ENCODE results near the gene DLEC1. TPM values are rescaled to one million over a fixed set of nuclear protein-coding genes. Genes with fewer than 3 reads are reported as not detected.
A peak's percentile ranks its signal among the peaks of the same experiment; 100 is the strongest.
"Not testable (repeated sequence)": the region's sequence is repeated elsewhere in the genome, so short reads cannot be mapped to it uniquely, and the experiment has no call there.

DLEC1 gene
- total RNA-seq, 1 donor from 2014 or later, result 0.24 TPM

DNA sequence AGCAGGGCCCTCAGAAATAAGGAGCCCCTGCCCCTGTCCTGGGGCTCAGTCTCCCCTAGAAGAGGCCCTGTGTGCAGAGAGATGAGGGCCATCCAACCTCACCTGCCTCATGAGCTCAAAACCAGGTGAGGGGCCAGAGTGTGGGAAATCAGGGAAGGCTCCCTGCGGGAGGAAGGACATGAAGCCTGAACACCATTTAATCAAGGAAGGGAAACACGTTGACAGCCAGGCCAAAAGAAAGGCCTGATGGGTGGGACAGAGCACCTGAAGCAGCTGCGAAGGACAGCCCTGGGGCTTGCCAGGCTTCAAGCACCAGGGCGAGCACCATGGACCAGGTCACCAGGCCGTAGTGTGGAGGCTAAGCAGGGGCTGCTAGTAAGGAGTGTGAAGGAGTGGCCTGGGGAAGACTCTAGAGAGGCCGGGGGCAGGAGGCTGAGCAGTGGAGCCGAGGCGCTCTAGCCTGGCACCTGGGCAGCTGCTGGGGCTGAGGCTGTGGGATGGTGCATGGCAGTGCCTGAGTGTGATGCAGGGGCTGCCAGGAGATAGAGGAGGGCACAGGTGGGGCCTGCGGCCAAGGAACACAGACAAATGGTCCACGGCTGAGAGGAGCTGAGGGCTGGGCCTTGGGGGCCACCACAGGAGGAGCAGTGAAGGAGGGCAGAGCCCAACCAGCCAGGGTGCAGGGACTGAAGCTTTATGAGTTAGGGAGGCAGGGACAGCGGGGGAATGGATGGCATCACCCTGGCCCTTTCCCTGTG is 81.9 kb downstream of the DLEC1 start:
- no peak for DNase-seq (ENCODE audit: low spot score)

DNA sequence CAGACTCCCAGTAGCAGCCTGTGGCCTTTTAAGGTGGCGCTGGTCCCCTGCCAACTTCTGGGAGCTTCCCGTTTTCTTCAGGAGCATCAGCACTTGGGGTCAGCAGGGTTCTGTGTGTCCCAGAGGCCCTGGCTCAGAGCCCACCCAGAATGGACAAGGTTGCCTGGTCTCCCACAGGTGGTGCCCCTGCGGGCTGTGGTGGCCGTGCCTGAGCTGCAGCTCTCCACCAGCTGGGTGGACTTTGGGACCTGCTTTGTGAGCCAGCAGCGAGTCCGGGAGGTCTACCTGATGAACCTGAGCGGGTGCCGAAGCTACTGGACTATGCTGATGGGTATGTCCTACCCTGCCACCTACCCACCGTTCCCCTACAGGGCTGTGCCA is 82.4 kb downstream of the DLEC1 start:
- DNase-seq (ENCODE audit: low spot score), result no peak

DNA sequence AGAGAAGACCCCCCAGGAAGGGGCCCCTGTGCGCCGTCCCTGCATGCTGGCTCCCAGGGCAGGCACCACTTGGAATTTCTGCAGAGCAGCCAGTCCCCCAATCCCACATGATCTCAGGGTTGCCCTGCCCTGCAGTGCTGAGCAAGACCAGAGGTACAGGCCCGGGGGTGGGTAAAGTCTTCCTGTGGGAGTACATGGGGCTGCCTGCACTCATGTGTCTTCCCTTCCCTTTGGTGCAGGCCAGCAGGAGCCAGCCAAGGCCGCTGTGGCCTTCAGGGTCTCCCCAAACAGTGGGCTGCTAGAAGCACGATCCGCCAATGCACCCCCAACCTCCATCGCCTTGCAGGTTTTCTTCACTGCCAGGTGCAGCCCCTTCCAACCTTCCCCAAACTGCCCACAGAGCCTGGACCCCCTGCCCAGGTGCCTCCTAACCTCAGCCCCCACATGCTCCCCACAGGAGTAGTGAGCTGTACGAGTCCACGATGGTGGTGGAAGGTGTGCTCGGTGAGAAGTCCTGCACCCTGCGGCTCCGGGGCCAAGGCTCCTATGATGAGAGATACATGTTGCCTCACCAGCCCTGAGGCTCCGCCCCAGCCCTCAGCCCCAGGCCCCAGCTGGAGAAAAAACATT is 82.9 kb downstream of the DLEC1 start:
- DNase-seq (ENCODE audit: low spot score), result no peak

DNA sequence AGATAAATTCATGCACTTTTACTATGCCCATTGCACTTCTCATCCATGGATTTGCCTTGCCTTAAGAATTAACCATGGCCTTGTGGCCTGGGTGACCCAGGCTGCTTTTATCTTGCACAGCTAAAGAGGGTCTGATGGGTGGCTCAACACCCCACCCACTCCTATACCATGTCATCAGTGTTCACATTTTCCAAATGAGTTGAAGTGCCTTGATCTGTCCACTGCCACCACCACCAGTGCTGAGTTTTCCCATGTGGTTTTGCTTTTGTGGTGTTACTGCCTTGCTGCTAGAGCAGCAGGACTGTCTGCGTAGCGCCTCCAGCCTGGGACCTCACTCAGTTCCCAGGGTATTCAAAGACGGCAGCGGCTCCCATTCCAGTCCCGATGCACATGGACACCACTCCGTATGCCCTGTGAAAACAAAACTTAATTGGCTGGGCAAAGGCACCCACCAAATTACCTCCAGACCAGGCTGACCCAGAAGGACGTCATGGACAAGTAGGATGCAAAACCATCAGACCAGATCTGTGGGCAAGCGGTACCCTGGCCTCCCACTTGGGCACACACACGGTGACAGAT is 83.8 kb downstream of the DLEC1 start:
- no peak for DNase-seq (ENCODE audit: low spot score)

DNA sequence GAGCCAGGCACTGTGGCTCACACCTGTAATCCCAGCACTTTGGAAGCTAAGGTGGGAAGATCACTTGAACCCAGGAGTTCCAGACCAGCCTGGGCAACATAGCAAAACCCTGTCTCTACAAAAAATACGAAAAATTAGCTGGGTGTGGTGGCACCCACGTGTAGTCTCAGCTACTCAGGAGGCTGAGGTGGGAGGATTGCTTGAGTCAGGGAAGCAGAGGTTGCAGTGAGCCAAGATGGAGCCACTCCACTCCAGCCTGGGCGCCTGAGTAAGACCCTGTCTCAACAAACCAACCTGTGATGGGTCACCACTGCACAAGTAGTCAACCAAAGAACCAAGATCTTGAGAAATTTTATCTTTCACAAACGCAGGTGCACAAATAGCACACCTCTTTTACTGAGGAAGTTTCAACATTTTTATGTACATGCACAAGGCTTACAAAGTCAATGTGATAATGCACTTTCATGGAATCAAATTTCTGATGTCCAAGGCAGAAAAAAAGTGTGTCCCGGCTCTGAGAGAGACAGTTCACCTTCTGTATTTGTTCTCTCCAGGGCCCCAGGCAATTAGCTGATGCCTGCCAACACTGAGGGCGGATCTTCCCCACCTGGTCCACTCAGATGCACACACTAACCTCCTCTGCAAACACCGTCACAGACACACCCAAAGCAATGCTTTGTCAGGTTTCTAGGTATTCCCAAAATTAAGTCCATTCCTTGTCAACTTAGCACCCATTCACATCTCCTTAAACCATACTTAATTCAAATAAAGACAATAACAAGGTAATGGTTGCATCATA is 85.5 kb downstream of the DLEC1 start:
- no peak for DNase-seq (ENCODE audit: low spot score)

DNA sequence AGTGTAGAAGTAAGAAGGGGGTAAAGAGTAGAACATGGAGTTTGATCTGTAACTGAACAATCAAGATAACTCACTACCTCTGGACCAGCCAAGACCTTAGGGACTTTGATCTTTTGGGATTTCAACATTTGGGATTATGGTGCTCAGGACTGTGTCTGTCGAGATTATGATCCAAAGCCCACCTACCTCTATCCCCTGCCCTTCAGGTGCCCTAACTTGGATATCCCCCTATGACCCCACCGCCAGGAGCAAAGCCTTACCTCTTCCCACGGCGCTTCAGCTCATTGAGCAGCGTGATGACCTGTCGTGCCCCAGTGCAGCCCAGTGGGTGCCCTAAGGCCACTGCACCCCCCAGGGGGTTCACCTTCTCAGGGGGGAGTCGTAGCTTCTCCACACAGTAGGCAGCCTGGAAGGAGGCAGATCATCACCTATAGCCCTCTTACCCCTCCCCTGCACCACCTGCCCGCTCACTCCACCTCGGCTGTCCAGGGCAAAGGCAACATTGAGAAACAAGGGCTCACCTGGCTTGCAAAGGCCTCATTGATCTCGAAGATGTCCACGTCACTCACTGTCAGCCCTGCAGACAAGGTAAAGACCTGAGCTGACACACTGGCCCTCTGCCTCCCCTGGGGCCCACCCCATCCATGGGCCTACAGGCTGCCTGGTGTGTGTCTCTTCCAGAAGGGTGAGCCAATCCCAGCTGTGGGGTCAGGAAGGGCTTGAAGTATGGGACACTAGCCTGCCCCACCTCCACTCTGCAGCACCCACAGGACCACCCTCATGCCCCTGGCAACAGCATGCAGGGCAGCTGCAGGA is 86.5 kb downstream of the DLEC1 start:
- no peak for DNase-seq (ENCODE audit: low spot score)

DNA sequence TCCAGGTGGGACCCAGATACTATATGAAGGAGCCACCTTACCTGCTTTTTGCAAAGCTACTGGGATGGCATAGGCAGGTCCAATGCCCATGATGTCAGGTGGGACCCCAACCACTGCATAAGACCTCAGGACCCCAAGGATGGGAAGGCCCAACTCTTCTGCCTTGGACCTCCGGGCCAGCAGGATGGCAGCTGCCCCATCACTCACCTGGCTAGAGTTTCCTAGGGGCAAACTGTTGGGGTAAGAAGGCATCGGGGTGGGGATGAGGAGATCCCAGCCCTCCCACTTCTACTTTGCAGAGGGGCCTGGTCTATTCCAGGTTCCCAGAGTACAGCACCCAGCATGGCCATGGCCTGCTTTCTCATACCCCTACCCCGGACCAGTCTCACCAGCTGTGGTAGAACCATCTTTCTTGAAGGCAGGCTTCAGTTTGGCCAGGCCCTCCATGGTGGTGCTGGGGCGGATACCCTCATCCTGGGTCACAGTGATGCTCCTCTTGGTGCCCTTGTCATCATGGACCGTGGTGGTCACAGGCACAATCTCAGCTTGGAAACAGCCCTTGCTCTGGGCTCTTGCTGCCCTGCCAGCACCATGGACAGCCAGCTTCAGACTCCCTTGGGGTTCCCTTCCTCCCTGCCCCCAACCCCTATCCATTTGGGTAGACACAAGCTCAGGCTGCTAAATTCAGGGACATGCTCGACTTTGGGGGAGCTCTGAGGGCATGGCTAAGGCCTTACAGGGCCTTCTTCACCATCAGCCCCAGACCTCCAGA is 87.3 kb downstream of the DLEC1 start:
- no peak for DNase-seq (ENCODE audit: low spot score)

DNA sequence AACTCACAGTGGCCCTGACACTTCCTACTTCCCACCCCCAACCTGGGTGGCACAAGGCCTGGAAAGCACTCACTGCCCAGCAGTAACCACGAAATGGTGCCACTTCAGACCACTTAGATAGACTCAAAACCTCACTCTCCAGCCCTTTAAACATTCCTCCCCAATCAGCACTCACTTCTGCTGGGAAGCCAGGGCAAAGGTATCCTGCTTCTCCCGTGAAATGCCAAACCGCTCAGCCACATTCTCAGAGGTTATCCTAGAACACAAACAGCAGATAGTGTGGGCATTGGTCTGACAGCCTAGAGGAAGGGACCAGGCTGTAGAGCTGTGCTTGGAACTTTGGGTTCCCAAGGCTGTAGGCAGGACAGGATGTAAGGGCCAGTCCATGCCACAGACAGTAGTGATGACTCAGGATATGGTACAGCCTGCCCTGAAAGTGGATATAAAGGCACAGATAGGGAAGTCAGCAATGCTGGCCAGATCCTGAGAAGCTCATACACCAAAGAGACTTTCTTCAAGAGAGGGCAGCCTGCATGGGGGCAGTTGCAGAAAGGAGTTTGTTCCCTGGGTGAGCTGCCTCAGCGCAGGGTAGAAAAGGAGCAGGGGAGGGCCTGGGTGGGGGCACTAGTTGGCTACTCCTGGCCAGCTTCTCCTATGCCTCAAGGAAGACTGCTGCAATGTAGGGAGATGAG is 88.7 kb downstream of the DLEC1 start:
- no peak for DNase-seq (ENCODE audit: low spot score)

DNA sequence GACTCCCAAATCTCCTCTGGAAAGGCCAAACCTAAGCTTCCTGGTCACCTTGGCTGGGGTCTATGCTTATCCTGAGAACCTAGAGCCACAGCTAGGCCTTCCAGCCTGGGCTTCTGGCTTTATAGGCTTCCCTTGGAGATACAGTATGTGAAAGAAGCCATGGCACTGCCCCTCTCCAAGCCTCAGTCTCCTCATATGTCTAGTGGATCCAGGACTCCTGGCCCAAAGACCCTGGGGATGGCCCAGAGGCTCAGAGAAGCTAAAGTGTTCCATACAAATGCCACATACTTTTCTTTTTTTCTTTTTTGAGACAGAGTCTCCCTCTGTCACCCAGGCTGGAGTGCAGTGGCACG is 89.3 kb downstream of the DLEC1 start:
- no peak for DNase-seq (ENCODE audit: low spot score)

DNA sequence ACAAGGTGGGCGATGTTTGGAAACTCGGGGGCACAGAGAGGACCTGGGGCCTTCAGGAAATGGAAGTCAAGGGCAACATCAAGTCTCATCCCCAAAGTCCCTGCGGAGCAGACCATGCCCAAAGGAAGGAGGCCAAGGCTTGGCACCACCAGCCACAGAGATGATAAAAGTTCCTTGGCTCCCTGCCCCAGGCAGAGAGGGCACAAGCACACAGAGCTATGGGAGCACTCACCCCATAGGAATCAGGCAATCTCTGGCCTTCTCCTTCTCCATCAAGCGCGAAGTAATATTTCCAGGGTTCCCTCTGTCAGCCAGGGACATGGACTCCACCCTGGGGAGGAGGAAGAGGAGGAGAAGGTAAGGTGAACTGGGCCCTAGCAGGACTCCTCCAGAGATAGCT is 90.0 kb downstream of the DLEC1 start:
- no peak for DNase-seq (ENCODE audit: low spot score)

DNA sequence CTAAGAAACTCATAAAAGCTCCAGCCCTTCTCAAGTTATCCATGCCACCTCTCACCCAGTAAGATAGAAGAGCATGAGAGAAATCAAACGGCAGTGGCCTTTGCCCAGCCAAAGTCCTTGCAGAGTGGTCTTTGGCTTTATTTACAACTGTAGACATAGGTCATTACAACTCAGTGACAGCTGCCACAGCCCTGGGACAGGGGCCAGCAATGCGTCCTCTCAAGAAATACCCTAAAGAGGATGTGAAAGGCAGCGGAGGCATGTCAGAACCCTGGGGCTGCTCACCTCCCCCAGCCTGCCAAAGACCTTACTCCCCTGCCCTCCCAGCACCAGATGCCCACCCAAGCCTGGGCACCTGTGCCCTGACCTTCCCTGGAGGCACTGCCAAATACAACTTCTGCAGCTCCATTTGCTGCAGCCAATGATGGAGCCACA is 91.6 kb downstream of the DLEC1 start:
- no peak for DNase-seq (ENCODE audit: low spot score)

DNA sequence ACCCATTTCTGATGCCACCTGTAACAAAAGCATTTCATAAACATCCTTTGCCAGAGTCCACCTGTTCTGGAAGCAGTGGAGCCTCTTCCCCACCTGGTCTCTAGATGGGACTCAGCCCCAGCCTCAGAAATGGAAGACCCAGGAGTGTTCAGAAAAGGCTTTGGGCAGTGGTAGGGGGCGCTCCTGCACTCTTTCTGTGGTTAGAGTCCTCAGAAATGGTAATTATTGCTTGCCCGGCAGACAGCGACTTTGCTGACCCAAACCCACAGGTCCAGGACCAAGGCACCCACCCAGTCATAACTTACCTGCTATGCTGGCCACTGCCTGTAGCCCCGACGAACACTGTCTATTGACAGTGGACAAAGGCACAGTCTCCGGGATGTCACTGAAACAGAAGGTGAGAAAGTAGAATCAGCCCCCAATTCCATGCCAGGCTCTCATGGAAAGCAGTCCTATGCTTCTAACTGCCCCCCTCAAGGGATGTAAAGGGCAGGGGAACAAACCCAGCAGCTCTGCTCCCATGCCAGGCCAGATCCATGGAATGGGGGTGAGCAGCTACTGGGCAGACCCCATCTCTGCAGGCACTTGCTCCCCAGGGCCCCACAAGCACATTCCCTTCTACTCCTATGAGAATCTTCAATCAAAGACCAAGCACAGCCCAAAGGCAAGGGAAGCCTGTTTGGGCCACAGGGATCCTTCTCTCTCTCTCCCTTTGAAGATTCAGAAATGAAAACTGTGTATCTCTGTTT is 92.8 kb downstream of the DLEC1 start:
- DNase-seq (ENCODE audit: low spot score), result peak; percentile 19

DNA sequence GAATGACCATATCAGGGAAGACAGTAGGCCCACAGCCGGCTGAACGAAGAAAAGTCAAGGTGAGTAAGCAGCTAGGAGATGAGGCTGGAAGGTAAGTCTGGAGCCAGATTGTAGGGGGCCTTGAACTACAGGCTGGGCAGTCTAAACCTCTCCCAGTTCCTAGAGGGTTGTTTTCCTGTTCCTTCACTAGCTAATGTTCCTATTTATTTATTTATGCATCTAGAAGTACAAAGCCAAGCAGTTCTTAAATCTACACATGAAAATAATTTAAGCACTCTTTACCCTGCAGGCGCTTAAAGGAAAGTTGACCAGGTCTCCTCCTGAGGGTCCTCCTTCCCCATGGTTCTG is 94.2 kb downstream of the DLEC1 start:
- no peak for DNase-seq (ENCODE audit: low spot score)

DNA sequence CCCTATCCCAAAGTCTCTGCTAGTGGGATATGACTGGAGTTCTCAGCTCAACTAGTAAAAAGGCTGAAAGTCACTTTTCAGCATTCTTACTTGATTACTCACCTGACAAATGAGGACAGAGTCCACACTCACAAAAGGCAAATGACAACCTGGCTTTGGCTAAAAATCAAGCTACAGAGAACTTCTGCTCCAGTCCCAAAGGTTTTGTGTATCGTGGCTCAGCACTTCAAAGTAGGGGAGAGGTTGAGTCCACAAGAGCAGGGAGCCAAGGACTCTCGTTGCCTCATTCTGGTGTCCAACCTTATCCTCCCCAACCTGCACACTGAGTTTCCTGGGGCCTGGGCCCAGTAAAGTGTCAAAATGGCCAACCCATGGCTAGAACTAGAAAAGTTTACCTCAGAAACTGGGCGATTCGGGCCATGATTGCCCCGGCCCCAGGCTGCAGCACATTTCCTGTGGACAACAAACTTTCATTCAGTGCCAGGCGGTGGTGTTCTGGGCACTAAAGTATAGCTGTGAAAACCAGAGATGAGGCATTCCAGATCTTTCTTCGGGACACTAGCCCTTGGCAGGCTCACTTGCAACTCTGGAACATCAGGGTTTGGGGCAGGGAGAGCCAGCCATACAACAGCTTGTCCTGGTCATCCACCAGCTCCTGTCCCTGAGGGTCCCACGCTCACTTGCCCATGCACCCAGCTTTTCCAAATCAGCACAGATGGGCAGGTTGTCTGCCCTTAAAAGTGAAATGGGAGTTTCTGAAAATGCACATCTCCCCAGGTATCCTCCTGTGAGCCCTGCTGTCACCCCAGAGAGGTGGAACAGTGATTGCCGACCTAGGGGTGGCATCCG is 94.8 kb downstream of the DLEC1 start:
- peak; percentile 11 for DNase-seq (ENCODE audit: low spot score)

DNA sequence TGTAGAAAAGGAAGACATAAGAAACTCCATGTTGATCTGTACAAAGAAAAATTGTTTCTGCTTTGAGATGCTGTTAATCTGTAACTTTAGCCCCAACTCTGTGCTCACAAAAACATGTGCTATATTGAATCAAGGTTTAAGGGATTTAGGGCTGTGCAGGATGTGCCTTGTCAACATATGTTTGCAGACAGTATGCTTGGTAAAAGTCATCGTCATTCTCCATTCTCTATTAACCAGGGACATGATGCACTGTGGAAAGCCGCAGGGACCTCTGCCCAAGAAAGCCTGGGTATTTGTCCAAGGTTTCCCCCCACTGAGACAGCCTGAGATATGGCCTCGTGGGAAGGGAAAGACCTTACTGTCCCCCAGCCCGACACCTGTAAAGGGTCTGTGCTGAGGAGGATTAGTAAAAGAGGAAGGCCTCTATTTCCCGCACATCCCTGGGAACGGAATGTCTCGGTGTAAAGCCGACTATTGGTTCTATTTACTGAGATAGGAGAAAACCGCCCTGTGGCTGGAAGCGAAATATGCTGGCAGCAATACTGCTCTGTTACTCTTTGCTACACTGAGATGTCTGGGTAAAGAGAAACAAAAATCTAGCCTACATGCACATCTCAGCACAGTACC is 95.6 kb downstream of the DLEC1 start:
- DNase-seq (ENCODE audit: low spot score), result not testable (repeated sequence)

DNA sequence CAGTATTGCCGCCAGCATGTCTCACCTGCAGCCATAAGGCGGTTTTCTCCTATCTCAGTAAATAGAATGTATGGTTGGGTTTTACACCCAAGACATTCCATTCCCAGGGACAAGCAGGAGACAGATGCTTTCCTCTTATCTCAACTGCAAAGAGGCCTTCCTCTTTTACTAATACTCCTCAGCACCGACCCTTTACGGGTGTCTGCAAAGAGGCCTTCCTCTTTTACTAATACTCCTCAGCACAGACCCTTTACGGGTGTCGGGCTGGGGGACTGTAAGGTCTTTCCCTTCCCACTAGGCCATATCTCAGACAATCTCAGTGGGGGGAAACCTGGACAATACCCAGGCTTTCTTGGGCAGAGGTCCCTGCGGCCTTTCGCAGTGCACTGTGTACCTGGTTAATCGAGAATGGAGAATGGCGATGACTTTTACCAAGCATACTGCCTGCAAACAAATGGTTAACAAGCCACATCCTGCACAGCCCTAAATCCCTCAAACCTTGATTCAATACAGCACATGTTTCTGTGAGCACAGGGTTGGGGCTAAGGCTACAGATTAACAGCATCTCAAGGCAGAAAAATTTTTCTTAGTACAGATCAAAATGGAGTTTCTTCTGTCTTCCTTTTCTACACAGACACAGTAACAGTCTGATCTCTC is 96.7 kb downstream of the DLEC1 start:
- DNase-seq (ENCODE audit: low spot score), result not testable (repeated sequence)

DNA sequence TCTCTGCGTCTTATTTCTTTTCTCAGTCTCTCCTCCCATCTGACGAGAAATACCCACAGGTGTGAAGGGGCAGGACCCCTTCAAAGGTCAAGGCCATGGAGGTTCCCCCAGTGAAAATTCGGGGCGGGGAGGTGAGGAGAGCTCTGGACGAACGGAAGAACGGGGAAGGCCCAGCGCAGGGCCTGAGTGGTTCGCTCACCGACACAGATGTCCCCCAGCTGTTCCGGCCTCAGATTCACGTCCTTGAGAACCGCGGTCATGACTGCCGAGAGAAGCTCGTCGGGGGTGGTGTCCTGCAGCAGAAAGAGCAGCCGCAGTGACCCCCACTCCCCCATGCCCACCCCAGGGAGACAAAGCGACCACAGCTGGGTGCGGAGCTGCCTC is 97.4 kb downstream of the DLEC1 start:
- DNase-seq (ENCODE audit: low spot score), result peak; percentile 22

Data from umbilical cord (tissue), 2 donors.